ENCODE measurements around the gene RSAD1.

Gene RSAD1

GRCh38 chr17:50478391-50479381 lies at the start of gene RSAD1:
Gene RSAD1, plus strand, starts transcription at chr17:50478860. Its CDS starts 25 bp downstream, at chr17:50478885.
- peak; percentile 91 for DNase-seq

GRCh38 chr17:50429793-50430192 lies 48.9 kb upstream of the RSAD1 start:
- no peak for DNase-seq

- DNase-seq: no peak
These were observed 47.6 kb upstream of the RSAD1 start for GRCh38 chr17:50430821-50431618.

- no peak for DNase-seq
These were observed 46.4 kb upstream of the RSAD1 start for GRCh38 chr17:50432125-50432762.

DNA sequence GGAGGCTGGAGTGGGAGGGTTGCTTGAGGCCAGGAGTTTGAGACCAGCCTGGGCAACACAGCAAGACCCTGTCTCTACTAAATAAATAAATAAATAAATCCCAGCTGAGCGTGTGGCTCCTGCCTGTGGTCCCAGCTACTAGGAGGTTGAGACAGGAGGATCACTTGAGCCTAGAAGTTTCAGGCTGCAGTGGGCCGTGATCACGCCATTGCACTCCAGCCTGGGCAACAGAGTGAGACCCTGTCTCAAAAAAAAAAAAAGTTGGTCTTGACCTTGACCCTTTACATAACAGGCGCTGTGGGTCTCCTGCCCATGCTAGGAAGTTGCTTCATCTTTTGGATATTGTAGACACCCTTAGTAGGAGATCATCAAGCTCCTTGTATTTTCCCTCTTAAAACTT lies 41.3 kb upstream of the RSAD1 start:
- no peak for DNase-seq

- peak; percentile 9 for DNase-seq
These were observed 39.7 kb upstream of the RSAD1 start for GRCh38 chr17:50439008-50439407.

DNA sequence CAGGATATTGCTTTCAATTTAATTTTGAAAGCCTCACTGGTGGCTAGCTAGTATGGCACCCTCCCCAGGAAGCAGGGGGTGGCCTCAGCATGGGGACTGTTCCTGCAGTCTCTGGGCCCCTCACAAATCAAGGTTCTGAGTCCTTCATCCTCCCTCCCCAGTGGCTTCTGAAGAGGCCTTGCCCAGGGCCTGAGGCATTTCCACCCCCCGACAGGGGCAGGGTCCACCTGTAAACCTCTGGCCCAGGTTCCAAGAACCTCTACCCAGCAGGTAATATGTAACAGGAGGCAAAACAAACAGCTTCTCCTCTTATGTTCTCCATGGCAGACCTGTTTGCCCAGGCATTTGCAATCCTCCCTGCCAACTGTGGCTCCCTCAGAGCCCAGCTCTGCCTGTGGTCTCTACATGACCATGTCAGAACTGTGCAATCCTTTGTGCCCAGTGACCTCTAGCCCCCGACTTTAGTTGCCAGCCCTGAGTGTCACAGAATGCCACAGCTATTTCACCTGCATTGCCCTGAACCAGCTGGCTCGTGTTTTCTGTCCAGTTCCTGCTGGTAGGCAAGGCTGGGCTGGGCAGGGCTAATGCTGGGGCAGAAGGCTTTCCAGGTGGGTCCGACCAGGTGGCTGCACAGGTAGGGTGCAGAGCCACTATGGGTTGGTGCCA lies 38.4 kb upstream of the RSAD1 start:
- DNase-seq: peak; percentile 32

DNA sequence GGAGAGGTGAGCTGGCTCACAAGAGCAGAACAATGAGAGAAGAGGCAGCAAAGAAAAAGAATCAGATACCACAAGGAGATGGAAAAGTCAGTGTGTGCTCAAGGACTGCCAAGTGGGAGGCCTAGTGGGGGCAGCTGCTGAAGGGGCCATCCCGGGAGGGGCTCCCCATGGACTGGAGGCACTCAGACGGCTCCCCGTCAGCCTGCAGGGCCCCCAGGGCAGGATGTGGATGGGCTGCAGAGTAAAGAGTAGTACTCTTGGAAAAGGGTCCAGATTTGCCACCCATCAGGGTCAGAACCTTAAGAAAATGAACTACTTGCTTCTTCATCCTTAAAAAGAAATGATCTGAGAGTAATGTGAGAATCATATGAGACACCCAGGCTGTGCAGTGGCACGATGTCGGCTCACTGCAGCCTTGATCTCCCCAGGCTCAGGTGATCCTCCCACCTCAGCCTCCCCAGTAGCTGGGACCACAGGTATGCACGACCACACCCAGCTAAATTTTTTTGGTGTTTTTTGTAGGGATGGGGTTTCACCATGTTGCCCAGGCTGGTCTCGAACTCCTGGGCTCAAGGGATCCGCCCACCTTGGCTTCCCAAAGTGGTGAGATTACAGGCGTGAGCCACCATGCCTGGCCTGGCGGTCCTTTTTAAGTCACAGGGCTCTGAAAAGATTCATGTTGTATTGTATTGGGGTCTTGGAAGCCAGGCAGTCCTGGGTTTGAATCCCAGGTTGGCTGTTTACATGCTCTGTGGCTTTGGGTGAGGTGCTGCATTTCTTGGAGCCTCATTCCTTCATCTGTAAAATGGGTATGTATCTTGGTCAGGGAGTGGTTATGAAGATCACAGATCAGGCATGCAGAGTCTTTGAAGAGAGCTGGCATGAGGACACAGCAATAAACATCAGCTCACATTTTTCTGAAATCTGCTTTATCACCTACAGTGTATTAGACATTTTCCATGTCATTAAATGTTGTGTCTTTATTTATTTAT lies 37.5 kb upstream of the RSAD1 start:
- no peak for DNase-seq

DNA sequence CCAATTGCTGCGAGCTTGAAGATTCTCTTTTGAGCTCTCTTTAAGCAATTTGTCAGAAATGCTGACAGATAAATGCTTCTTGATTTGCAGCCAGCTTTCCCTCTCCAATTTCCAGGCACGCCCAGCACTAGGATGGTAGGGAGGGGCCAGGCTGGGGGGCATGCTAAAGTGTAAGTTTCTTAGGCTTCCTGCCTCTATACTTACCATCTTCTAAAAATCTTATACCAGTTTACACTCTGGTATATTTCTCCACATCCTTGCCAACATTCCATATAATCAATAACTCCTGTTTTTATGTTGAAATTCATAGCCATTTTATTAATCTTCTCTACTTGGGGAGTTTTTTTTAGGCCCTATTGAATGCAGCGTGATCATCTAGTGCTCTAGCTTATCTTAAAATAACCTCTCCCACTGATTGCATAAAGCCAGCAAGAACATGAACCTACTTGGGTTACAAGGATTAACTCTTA lies 35.1 kb upstream of the RSAD1 start:
- DNase-seq: peak; percentile 76

GRCh38 chr17:50444841-50445715 lies 33.6 kb upstream of the RSAD1 start:
- DNase-seq: no peak

DNA sequence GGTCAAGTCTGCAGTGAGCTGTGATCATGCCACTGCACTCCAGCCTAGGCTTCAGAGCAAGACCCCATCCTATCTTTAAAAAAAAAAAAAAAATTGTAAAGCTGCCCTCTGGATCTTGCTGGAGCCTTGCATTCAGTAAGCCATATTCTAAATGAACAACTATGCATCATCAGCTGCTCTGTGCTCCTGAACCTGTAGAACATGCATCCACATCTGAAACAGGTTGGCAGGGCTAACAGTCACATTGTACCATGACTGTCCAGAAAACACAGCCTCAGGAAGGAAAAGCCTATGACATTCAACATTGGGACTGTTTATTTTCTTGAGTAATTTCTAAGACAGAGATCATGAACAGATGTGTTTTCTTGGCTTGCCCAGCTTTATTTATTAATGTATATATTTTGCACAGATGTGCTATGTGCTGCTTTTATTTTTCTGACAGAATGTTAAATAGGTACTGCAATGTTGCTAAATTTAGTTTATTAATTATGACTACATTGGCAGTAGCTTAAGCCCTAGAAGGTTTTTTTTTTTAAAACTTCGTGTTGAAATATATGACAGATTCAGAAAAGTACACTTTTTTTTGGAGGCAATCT lies 32.8 kb upstream of the RSAD1 start:
- DNase-seq: no peak

DNA sequence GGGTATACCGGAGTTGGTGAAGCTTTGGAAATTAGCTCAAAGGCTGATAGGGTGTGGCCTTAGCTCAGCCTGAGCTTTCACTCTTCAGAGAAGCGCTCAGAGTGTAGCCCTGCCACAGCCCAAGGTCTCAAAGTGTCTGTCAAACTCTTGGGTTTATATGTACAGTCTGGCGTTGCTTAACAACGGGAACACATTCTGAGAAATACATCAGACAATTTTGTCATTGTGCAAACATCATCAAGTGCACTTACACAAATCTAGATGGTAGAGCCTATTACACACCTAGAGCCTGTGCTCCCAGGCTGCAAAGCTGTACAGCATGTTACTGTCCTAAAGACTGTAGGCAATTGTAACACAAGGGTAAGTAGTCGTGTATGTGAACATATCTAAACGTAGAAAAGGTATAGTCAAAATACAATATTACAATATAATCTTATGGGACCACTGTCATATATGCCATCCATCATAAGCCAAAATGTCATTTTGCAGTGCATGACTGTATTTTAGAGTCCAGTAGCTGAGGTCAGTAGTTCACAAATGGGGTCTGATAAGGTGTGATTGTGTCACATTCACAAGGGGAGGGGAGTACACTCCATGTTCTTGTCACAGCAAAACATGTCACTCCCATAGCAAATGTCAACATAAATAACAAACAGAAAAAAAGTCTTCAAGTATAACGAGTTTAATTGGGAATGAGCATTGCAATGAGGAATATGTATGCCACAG lies 30.6 kb upstream of the RSAD1 start:
- DNase-seq: no peak

GRCh38 chr17:50448643-50449042 lies 30.0 kb upstream of the RSAD1 start:
- DNase-seq: no peak

- no peak for DNase-seq
These were observed 26.6 kb upstream of the RSAD1 start for GRCh38 chr17:50451943-50452629.

- DNase-seq: no peak
These were observed 25.9 kb upstream of the RSAD1 start for GRCh38 chr17:50452630-50453300.

- no peak for DNase-seq
These were observed 24.8 kb upstream of the RSAD1 start for GRCh38 chr17:50453901-50454300.

GRCh38 chr17:50457621-50458020 lies 21.0 kb upstream of the RSAD1 start:
- DNase-seq: no peak

DNA sequence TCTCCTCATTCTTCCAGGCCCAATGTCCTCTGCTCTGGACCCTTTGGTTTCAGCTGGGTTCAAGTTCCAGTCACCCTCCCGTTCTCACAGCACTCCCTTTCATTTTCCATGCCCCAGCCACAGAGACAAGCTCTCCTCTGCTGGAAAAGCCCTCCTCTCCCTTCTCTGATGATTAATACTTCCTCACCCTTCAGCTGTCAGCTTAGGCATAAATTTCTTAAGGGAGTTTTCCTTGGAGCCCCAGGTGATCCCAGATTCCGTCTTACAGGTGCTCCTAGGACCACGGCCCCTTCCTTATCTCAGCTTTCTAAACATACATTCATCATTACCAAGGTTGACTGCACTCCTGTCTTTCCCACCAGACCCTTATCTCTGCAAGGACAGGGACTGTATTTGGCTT lies 20.4 kb upstream of the RSAD1 start:
- no peak for DNase-seq

Data from NCI-H2171 treated with DMSO at 0.1 percent for 48 hours (cell line).